SKM-1 treated with dmso at 0.1 percent for 144 hours (cell line): ENCODE data around the gene HIP1R.
"Not testable (repeated sequence)": the region's sequence is repeated elsewhere in the genome, so short reads cannot be mapped to it uniquely, and the experiment has no call there.

Source experiments
- DNase-seq: peaks from one replicate; lab custom pipeline; 2025; ENCODE audit not compliant: unreplicated experiment; lab: John Stamatoyannopoulos, UW

Gene HIP1R

DNA sequence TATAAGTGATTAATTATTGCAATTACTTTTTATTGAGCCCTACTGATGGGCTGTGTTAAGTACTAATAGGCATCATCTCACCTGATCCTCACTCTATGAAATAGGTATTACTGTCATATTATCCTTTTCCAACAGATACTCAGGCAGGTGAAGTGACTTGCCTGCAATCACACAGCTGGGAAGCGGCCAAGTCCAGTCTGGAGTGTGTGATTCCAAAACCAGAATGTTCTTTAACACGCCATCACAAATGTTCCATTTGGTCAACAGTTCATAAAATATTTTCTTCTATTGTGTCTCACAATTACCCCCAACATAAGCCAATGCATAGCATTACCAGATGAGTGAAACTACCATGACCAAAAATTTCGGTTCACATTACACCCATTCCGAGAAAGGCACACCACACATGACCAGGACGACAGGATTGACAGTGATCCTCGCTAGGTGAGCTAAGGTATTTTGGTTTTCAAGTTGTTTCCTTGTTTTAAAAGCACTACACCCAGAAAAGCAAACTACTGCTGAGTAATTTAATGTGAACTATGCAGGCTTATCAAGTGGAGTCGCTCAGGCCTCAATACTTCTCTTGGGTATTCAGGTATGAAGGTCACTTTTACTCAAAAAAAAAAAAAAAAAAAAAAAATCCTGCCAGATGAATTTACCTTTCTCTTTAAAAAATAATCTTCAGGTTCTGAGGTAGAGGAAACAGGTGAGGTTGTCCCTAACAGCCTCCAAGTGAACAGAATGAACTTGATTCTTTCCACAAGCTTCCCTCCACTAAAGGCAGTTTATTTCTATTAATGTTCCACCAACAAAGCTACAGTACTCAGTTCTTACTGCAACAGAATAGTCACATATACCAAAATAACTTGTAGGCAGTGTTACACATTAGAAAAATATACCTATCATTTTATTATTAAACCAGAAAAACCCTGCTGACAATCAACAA, 58.2 kb downstream of the HIP1R start:
- no peak for DNase-seq

DNA sequence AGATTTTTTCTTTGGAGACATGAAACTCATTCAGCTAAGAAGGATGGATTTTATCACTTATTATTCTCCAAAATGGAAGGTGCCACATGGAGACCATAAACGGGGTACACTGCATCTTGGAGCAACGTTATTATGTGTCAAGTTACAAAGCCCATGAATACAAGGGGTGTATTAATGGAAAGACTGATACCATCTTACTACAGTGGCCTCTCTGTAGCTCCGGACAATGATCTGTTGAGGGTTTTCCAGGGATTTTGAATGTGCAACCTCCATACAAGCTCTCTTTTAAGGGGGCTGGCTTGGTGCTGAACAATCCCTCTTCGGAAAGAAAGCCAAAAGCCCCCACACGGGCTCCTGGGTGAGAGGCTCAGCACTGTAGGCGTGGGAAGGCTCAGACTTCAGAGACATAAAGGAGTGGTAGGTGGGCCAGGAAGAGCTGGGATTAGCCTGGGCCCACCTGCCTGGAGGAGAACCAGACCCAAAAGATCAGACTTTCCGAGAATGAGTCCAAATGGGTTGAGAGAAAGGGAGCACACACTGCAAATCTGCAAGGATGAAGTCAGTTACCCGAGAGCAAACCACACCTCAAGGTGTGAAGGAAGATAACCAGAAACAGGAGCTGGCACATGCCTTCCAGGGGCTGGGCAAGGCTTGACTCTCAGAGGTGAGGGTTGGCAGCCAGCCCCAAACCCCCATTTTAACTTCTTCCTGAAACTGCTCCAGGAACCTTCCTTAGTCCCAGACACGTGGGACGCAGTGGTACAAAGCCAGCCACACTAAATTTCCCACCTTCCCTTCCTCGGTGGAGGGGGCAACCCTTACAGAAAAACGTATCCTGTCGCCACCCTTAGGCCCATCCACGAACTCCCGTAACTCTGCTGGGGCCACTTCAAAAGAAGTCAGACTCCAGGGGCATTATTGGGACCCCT, 59.2 kb downstream of the HIP1R start:
- DNase-seq: no peak

DNA sequence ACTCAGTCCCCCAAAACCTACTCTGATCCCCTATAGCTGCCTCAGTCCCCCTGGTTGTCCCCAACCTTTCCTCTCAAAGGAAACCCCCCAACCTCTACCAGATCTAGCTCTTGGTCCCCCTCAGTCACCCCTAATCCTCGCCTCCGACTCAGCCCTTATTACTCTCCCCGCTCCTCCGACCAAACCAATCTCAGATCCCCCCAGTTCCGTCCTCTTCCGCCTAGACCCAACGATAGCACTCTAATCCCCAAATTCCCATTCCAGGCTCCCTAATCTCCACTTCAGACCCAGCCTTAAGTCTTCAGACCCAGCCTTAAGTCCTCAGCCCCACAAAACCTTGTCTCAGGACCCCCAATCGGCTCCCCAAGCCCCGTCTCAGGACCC, 60.1 kb downstream of the HIP1R start:
- no peak for DNase-seq

DNA sequence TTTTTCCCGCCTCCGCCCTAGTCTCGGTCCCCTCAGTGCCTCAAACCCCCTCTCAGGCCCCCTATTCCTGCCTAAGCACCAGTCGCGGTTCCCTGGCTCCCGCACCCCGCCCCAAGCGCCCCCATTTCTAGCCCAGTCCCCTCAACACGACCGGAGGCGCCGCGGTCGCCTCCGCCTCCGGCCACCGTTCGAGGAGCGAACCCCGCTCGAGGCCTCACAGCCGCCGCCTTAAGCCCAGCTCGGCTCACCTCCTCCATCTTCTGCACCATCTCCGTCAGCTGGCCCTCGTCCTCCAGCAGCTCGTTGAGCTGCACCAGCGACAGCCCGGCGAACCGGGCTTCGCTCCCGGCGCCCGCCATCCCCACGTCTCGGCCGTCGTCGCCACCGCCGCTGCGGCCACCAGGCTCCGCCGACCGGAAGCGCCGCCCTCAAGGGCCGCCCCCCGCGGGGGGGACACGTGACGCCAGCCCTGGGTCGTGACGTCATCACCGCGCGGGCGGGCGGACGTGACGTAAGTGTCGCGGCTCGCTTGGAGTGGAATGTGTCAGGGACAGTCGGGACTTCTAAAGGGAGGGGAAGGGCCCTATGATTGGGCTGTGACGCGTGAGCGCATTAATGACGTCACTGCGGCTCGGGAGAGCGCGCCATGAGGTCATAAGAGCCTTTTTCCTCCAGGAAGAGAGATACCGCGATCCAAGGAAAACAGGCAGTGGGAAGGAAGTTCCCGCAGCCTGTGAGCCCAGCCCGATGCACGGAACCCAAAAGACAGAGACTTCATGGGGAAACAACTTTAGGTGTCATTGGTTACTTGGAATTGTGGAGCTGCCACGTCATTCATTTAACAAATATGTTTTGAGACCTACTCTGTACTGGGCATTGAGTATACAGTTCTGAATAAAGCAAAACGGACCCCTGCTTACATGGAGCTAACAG, 60.7 kb downstream of the HIP1R start, which contains the start of gene VPS37B:
TSS of gene VPS37B (minus strand) at position 421 of the 933 bp plus-strand sequence. CDS start at position 359, 62 bp downstream.
- DNase-seq: no peak

DNA sequence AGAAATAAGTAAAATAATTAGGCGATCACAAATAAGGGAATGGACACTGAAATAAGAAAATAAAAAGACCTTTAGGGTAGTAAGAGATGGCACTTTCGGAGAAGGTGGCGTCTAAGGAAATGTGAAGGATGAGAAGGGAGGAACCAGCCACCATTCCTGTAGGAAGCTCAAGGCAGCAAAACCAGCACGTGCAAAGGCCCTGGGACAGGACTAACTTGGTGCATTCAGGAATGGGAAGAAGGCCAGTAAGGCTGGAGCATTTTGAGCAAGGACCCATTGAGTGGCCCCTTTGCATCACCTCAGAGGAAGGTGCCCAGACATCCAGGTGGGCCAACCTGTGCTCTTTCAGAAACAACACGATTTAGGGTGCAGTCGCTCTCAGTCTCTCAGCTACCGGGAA, 61.4 kb downstream of the HIP1R start:
- no peak for DNase-seq

DNA sequence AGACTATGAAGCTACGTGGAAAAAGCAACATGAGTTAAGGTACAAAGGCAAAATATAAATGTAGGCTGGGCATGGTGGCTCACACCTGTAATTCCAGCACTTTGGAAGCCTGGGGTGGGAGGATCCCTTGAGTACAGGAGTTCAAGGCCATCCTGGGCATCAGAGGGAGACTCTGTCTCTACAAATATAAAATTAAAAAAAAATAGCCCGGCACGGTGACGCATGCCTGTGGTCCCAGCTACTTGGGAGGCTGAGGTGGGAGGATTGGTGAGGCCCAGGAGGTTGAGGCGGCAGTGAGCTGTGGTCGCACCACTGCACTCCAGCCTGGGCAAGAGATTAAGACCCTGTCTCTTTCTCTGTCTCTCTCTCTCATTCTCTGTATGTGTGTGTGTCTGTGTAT, 64.6 kb downstream of the HIP1R start:
- DNase-seq: no peak

DNA sequence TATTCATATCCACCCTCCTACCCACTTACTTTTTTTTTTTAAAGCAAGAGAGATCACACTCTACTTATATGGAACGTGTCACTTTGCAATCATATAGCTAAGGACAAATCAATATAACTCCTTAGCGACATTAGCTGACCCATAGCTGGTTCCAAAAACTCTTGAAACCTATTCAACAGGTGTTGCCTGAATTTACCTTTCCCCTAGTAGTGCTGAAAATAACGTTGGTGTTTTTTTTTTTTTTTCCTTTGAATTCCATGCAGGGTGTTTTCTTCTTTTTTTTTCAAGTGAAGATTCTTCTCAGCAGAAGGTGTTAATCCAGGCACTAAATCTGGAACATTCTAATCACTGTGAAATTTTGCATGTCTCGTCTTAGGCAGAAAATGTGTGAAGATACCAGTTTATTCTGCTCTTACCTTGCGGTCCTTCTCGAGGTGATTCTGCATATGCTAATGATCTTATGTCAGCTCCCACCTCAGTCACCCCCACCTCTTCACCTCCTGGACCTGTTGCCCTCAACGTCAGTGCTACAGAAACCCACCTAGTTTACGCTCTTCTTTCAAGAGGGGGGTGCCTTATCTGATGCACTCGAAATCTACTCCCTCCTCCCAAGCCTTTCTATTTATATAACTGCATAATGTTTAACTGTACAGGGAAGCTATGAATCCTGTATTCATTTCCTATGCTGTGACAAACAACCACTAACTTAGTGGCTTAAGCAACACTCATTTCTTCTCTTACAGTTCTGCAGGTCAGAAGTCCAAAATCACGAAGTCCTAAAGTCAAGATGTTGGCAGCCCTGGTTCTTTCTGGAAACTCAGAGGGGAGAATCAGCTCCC, 67.8 kb downstream of the HIP1R start:
- no peak for DNase-seq

DNA sequence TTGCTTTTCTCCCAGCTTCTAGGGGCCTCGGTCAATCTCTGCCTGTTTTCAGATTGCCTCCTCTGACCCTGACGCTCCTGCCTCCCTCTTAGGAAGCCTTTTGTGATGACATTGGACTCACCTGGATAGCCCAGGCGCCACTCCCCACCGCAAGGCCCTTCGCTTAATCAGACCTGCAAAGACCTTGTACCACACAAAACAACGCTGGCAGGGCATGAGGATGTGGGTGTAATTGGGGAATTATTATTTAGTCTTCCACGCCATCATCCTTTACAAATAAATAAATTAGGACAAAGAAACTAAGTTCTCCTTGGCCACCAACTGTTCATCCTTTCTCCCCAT, 68.4 kb downstream of the HIP1R start:
- no peak for DNase-seq

DNA sequence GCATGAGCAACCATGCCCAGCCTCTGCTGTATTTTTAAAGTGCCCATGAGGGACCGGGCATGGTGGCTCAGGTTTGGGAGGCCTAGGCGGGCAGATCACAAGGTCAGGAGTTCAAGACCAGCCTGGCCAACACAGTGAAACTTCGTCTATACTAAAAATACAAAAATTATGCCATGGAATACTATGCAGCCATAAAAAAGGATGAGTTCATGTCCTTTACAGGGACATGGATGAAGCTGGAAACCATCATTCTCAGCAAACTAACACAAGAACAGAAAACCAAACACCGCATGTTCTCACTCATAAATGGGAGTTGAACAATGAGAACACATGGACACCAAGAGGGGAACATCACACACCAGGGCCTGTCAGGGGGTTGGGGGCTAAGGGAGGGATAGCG, 70.0 kb downstream of the HIP1R start:
- DNase-seq: not testable (repeated sequence)

DNA sequence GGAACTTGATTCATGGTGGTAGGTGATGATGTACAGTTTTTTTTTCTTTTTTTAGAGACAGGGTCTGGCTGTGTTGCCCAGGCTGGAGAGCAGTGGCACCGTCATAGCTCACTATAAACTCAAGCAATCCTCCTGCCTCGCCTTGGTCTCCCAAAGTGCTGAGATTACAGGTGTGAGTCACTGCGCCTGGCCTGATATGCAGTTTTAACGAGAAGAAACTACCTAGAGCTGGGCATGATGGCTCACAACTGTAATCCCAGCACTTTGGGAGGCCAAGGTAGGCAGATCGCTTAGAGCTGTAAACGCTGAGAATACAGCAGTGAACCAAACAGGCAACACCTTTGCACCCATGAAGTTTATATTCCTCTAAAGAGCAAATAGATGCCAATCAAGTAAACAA, 73.7 kb downstream of the HIP1R start:
- DNase-seq: no peak

DNA sequence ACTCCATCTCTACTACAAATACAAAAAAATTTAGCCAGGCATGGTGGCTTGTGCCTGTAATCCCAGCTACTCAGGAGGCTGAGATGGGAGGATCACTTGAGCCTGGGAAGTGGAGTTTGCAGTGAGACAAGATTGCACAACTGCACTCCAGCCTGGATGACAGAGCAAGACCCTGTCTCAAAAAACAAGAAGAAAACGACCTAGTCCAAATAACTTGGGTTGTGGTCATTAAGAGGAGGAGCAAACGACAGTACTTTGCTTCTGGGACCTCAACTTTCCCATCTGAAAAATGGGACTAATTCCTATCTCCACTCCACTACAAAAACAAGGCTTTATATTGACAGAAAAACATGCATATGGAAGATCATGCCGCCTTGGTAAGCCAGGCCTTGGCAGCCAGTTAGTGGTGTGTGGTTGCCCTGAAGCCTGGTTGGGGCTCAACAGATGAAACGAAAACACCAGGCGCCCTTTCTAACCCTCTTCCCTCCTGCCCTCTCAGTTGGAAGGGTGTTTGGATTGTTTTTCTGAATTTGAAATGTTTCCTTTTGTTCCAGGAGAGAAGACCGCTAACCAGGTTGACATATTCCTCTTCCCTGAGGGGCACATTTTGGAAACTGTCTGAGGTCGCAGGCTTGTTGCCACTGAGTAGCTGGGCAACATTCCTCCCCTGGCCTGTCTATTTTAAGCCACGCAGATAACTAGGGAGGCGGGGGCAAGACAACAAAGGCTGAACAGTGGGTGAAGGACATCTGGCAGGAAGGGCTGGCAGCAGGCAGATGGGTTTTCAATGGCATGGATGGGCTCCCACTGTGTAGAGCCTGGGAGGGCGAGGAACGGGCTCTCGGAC, 74.4 kb downstream of the HIP1R start:
- DNase-seq: no peak
